Neural progenitor cell (in vitro differentiated cells): ENCODE data around the gene MOGAT3. TPM values are rescaled to one million over a fixed set of nuclear protein-coding genes. Genes with fewer than 3 reads are reported as not detected.

Experiments
- DNase-seq: peaks from one replicate; pipeline ENCODE4 v3.0.0-alpha.2; 2016; ENCODE audit warnings: low spot score
- H2AFZ ChIP-seq: fragments of 200-600 bp; sonication (generic); replicated peaks from 2 replicates; pipeline ENCODE4 v1.6.1; 2016; ENCODE audit warnings: antibody characterized with exemption
- H3F3A ChIP-seq: fragments of 200-600 bp; sonication (generic); 2 replicates; pipeline ENCODE4 v1.6.1; 2016; ENCODE audit warnings: antibody characterized with exemption, low read depth
- H3K27ac ChIP-seq: fragments of 200-600 bp; sonication (generic); 2 replicates; pipeline ENCODE4 v1.5.1; 2016; ENCODE audit warnings: mild to moderate bottlenecking
- H3K27me3 ChIP-seq: fragments of 200-600 bp; sonication (generic); 2 replicates; pipeline ENCODE4 v1.6.1; 2016; ENCODE audit warnings: mild to moderate bottlenecking, moderate library complexity
- H3K36me3 ChIP-seq: fragments of 200-600 bp; sonication (generic); 2 replicates; pipeline ENCODE4 v1.5.1; 2016
- H3K4me1 ChIP-seq: fragments of 200-600 bp; sonication (generic); 2 replicates; pipeline ENCODE4 v1.6.1; 2016; ENCODE audit warnings: mixed run types
- H3K4me2 ChIP-seq: fragments of 200-600 bp; sonication (generic); 2 replicates; pipeline ENCODE4 v1.6.1; 2016
- H3K4me3 ChIP-seq: fragments of 200-600 bp; sonication (generic); 2 replicates; pipeline ENCODE4 v1.5.1; 2016
- H3K79me2 ChIP-seq: fragments of 200-600 bp; sonication (generic); 2 replicates; pipeline ENCODE4 v1.6.1; 2016; ENCODE audit warnings: low read depth
- H3K9ac ChIP-seq: fragments of 200-600 bp; sonication (generic); 2 replicates; pipeline ENCODE4 v1.6.1; 2016
- H3K9me3 ChIP-seq: fragments of 200-600 bp; sonication (generic); 2 replicates; pipeline ENCODE4 v1.5.1; 2016; ENCODE audit warnings: low read depth
- H4K20me1 ChIP-seq: fragments of 200-600 bp; sonication (generic); 2 replicates; pipeline ENCODE4 v1.6.1; 2016; ENCODE audit warnings: low read depth
- H3K27ac Mint-ChIP-seq: 3 replicates; pipeline ENCODE4 v1.8.0; 2021; ENCODE audit warnings: mixed read lengths
- H3K27me3 Mint-ChIP-seq: 2 replicates; pipeline ENCODE4 v1.8.0; 2022; ENCODE audit warnings: low read depth, mild to moderate bottlenecking, inconsistent platforms, moderate library complexity, mixed read lengths; ENCODE audit not compliant: insufficient read depth
- H3K36me3 Mint-ChIP-seq: 3 replicates; pipeline ENCODE4 v1.8.0; 2021; ENCODE audit warnings: mixed read lengths
- H3K4me1 Mint-ChIP-seq: 3 replicates; pipeline ENCODE4 v1.8.0; 2021; ENCODE audit warnings: mixed read lengths
- H3K4me3 Mint-ChIP-seq: 3 replicates; pipeline ENCODE4 v1.8.0; 2021; ENCODE audit warnings: mild to moderate bottlenecking, moderate library complexity, mixed read lengths
- H3K9me3 Mint-ChIP-seq: 3 replicates; pipeline ENCODE4 v1.8.0; 2020; ENCODE audit warnings: mixed read lengths
- EZH2 ChIP-seq: fragments of 200-600 bp; sonication (generic); IDR thresholded peaks from 2 replicates; pipeline ENCODE4 v1.6.1; 2017; ENCODE audit warnings: antibody characterized with exemption, mild to moderate bottlenecking, moderate library complexity
- EZH2phosphoT487 ChIP-seq: fragments of 200-600 bp; sonication (generic); IDR thresholded peaks from 2 replicates; pipeline ENCODE4 v1.6.1; 2017; ENCODE audit warnings: antibody characterized with exemption
- total RNA-seq: library from RNA; depleted of rRNA; stranded (reverse); fragments of >200 nt; gene quantifications from 2 replicates; pipeline ENCODE4 v1.2.3, GENCODE V29; 2015; ENCODE audit warnings: low replicate concordance
- TF ChIP-seq, protein P1 (sequence below): fragments of 200-600 bp; sonication (generic); IDR thresholded peaks from 2 replicates; pipeline ENCODE4 v1.5.1; 2017; ENCODE audit warnings: antibody characterized with exemption, mild to moderate bottlenecking

MOGAT3 gene
- total RNA-seq, 1 donor from 2014 or later: not detected

- Mint-ChIP-seq H3K27me3 (peaks cover 4% of the 10 kb centered on the region), H3K27ac (no peak overlapping the region), H3K4me3 (no peak overlapping the region), H3K36me3 (peaks cover 4% of the 10 kb centered on the region), H3K4me1 (peaks cover 16% of the 10 kb centered on the region), H3K9me3 (no peaks in the 10 kb centered on the region)
- no peaks in the 10 kb centered on the region for H3K27me3 ChIP-seq
- TF ChIP-seq, protein P1, sequence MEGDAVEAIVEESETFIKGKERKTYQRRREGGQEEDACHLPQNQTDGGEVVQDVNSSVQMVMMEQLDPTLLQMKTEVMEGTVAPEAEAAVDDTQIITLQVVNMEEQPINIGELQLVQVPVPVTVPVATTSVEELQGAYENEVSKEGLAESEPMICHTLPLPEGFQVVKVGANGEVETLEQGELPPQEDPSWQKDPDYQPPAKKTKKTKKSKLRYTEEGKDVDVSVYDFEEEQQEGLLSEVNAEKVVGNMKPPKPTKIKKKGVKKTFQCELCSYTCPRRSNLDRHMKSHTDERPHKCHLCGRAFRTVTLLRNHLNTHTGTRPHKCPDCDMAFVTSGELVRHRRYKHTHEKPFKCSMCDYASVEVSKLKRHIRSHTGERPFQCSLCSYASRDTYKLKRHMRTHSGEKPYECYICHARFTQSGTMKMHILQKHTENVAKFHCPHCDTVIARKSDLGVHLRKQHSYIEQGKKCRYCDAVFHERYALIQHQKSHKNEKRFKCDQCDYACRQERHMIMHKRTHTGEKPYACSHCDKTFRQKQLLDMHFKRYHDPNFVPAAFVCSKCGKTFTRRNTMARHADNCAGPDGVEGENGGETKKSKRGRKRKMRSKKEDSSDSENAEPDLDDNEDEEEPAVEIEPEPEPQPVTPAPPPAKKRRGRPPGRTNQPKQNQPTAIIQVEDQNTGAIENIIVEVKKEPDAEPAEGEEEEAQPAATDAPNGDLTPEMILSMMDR: no peak
- TF ChIP-seq EZH2phosphoT487 (no peak), EZH2 (no peak)
- no peak overlapping the region for H3K4me3 ChIP-seq
- H3K4me2 ChIP-seq: no peak overlapping the region
- DNase-seq: no peak
- no peak overlapping the region for H3K9ac ChIP-seq
- H3K79me2 ChIP-seq: peaks cover 37% of the 10 kb centered on the region
- H4K20me1 ChIP-seq: peaks cover 11% of the 10 kb centered on the region
- H2AFZ ChIP-seq: no peak overlapping the region
- peaks cover 6% of the 10 kb centered on the region for H3K4me1 ChIP-seq
- H3K9me3 ChIP-seq: no peaks in the 10 kb centered on the region
- H3F3A ChIP-seq: peaks cover 11% of the 10 kb centered on the region
- no peak overlapping the region for H3K27ac ChIP-seq
- H3K36me3 ChIP-seq: no peaks in the 10 kb centered on the region
Observed at GRCh38 chr7:101241443-101242349, 40.9 kb upstream of the MOGAT3 start.

GRCh38 chr7:101241015-101241363, 40.2 kb upstream of the MOGAT3 start:
- Mint-ChIP-seq H3K27ac (no peak overlapping the region), H3K9me3 (no peaks in the 10 kb centered on the region), H3K4me3 (no peak overlapping the region), H3K36me3 (peaks cover 4% of the 10 kb centered on the region), H3K4me1 (peaks cover 16% of the 10 kb centered on the region), H3K27me3 (peaks cover 6% of the 10 kb centered on the region)
- H3K9ac ChIP-seq: no peak overlapping the region
- H3K27ac ChIP-seq: no peak overlapping the region
- no peak overlapping the region for H2AFZ ChIP-seq
- no peak overlapping the region for H3K4me2 ChIP-seq
- no peak for DNase-seq
- H3K79me2 ChIP-seq: peaks cover 30% of the 10 kb centered on the region
- H3K9me3 ChIP-seq: no peaks in the 10 kb centered on the region
- peaks cover 11% of the 10 kb centered on the region for H4K20me1 ChIP-seq
- H3K36me3 ChIP-seq: no peaks in the 10 kb centered on the region
- peaks cover 8% of the 10 kb centered on the region for H3F3A ChIP-seq
- no peak for TF ChIP-seq EZH2
- TF ChIP-seq, protein P1: no peak
- no peak for TF ChIP-seq EZH2phosphoT487
- H3K27me3 ChIP-seq: no peaks in the 10 kb centered on the region
- no peak overlapping the region for H3K4me3 ChIP-seq
- H3K4me1 ChIP-seq: peaks cover 6% of the 10 kb centered on the region

DNA sequence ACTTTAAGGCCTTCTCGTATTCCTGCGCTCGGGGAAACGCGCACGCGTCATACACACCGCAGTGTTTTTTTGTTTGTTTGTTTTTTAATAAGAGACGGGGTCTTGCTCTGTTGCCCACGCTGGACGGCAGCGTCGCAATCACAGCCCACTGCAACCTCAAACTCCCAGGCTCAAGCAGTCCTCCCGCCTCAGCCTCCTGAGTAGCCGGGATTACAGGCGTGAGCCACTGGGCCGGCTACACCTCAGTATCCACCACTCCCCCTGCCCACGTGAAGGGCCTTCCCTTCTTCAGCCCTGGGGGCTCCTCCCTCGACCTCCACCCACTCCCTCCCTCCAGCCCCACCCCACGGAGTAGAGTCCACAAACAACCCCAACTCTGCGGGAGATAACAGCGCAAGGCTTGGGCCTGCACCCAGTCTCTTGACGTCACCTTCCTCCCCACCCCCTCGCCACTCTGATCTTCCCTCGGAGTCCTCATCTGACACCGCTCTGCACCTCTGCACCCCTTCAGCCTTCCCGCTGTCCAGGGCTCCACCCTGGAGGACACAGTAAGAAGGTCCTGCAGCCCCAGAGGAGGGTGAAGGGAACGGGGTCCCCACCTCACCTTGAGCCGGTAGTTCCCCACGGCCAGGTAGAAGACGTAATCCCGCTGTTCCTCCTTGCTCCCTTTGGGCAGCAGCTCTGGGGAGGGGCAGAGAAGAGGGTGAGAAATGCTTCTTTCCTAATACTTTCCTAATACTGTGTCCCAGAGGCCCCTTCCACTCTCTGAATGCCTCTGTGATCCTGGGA, 39.6 kb upstream of the MOGAT3 start:
- no peaks in the 10 kb centered on the region for H3K27me3 ChIP-seq
- Mint-ChIP-seq H3K27ac (no peak overlapping the region), H3K27me3 (peaks cover 6% of the 10 kb centered on the region), H3K36me3 (no peaks in the 10 kb centered on the region), H3K4me3 (no peak overlapping the region), H3K9me3 (no peaks in the 10 kb centered on the region), H3K4me1 (peaks cover 10% of the 10 kb centered on the region)
- no peak overlapping the region for H3K9ac ChIP-seq
- no peak for DNase-seq
- TF ChIP-seq EZH2 (no peak), EZH2phosphoT487 (no peak)
- TF ChIP-seq, protein P1: no peak
- no peak overlapping the region for H3K4me3 ChIP-seq
- H3F3A ChIP-seq: peaks cover 3% of the 10 kb centered on the region
- H3K4me2 ChIP-seq: no peak overlapping the region
- peaks cover 11% of the 10 kb centered on the region for H4K20me1 ChIP-seq
- peaks cover 3% of the 10 kb centered on the region for H3K4me1 ChIP-seq
- peaks cover 24% of the 10 kb centered on the region for H3K79me2 ChIP-seq
- H3K27ac ChIP-seq: no peak overlapping the region
- no peak overlapping the region for H2AFZ ChIP-seq
- no peaks in the 10 kb centered on the region for H3K36me3 ChIP-seq
- H3K9me3 ChIP-seq: no peaks in the 10 kb centered on the region
